HG02678 (cell line): ENCODE measurements around the gene ARID4B.
"Not testable (repeated sequence)": the region's sequence is repeated elsewhere in the genome, so short reads cannot be mapped to it uniquely, and the experiment has no call there.

ENCODE experiments used
- ATAC-seq: cut with Tn5 transposase; IDR thresholded peaks from one replicate; pipeline ENCODE4 v1.9.1; 2021; ENCODE audit warnings: mild to moderate bottlenecking, moderate library complexity; ENCODE audit not compliant: unreplicated experiment

The ARID4B gene

GRCh38 chr1:235169986-235170385, 158.0 kb downstream of the ARID4B start:
- no peak for ATAC-seq

DNA sequence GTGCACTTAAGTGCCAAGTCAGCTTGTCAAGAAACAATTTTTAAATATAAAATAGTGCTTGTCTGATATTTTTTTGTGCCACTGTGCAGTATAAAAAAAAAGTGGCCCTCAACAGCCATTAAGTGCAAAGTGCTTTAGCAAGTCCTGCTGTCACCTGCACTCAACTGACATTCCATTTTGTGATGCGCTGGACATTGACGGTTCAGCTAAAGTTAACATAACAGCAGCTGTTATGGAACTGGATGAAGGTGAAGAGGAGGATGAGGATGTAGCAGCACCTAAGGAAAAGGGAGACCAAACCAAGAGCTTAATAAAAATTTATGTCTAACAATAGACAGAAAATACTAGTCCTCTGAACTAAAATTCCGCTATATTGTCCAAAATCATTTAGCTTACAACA, 159.6 kb downstream of the ARID4B start:
- no peak for ATAC-seq

- no peak for ATAC-seq
These were observed 166.2 kb downstream of the ARID4B start for GRCh38 chr1:235161685-235162327.

GRCh38 chr1:235160957-235161684, 166.9 kb downstream of the ARID4B start, which contains the start of gene RBM34:
RBM34 (minus strand) TSS chr1:235161250; CDS start chr1:235161226, 24 bp downstream.
- peak; percentile 95 for ATAC-seq

DNA sequence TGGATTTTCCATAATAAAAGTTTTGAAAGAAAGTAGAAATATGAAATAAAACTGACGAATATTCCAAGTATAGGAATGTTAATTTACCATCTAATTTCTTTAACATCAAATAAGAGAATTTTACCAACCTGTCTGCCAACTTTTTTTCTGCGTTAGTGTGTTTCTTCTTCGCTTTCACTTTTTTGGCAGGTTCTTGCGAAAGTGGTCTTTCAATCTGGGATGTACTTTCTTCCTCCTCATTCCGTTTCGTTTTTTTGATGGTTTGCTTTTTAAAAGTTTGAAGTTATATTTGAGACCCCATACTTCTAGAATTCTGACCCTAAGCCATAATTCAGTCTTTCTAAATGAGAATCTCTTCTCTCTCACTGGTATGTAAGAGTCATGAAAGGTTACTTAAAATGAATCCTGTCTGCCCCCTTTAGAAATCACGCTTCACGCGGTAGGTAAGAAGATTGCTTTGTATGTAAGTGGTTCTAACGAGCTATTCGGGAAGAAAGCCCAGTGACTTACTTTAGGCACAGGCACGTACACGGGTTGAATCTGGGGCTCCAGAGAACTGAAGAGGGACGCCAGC, 167.5 kb downstream of the ARID4B start:
- peak; percentile 35 for ATAC-seq

DNA sequence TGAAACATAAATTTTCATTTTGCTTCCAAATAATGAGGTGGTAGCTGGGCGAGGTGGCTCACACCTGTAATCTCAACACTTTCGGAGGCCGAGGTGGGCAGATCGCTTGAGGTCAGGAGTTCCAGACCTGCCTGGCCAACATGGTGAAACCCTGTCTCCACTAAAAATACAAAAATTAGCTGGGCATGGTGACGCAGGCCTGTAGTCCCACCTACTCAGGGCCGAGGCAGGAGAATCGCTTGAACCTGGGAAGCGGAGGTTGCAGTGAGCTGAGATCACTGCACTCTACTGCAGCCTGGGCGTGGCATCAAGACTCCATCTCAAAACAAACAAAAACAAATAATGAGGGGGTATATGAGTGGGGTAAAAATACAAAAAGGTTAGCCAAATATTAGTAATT, 168.0 kb downstream of the ARID4B start:
- ATAC-seq, result not testable (repeated sequence)

- ATAC-seq, result not testable (repeated sequence)
These were observed 168.7 kb downstream of the ARID4B start for GRCh38 chr1:235159284-235159683.

GRCh38 chr1:235158680-235159079, 169.3 kb downstream of the ARID4B start:
- ATAC-seq, result no peak

GRCh38 chr1:235157150-235157549, 170.8 kb downstream of the ARID4B start:
- no peak for ATAC-seq

GRCh38 chr1:235156740-235157139, 171.2 kb downstream of the ARID4B start:
- ATAC-seq, result no peak

GRCh38 chr1:235156265-235156664, 171.7 kb downstream of the ARID4B start:
- ATAC-seq, result no peak

DNA sequence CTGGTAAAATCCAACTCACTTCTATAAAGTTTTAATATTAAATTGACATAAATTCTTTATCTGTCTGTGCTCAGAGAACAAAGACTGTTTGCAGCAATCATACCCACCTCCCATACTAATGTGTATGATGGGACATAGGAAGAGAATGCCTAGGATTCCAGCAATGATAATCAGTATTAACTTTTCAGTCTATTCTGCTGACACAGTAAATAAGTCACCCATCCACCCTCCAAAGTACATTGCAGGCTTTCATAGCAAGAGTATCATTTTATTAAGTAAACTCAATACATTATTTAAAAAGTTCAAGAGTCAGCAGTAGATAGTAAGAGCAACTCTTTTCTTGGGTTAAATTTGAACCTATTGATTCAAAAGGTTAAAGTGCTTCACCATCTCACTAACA, 175.7 kb downstream of the ARID4B start:
- ATAC-seq, result no peak

DNA sequence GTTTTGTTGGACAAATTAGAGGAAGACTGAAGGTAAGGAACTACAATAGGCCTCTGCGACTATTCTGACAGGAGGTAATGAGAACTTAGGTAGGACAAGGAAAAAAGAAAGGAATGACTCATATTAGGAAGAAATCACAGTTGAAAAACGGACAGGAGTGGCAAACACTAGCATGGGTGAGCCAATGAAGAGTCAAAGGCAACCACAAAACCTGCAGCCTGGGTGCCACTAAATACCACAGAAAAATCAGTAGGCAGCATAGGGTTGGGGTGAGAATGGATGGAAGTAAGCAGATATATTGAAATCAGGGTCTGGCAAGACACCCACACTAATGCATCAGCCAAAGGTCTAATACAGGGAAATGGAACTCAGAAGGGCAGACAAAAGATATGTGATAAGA, 176.9 kb downstream of the ARID4B start:
- ATAC-seq, result no peak

- ATAC-seq, result no peak
These were observed 178.2 kb downstream of the ARID4B start for GRCh38 chr1:235149824-235150223.

GRCh38 chr1:235147269-235147668, 180.7 kb downstream of the ARID4B start:
- no peak for ATAC-seq

DNA sequence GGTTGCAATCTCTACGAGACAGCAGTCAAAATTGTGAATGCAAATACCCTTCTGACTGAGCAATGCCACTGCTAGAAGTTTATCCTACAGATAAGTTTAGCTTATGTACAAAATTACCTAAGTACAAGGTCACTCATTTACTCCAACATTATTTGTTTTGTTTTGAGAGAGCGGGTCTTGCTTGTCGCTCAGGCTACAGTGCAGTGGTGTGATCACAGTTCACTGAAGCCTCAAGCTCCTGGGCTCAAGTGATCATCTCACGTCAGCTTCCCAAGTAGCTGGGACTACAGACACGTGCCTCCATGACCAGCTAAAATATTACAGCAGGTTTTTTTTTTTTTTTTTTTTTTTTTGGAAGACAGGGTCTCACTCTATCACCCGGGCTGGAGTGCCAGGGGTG, 182.3 kb downstream of the ARID4B start:
- ATAC-seq, result no peak

DNA sequence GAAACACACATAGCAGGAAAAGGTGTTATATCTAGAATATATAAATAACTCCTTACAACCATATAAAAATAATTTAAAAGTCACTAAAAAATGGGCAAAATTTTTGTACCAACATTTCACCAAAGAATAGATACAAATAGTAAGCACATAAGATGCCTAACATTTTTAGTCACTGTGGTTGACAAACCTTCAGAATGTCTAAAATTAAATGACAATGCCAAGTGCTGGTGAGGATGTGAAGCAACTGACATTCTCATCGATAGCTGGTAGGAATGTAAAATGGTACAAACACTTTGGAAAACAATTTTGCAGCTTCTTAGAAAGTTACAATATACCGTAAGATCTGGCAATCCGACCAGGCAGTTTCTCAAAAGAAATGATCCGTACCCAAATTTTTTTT, 185.0 kb downstream of the ARID4B start:
- ATAC-seq, result no peak

DNA sequence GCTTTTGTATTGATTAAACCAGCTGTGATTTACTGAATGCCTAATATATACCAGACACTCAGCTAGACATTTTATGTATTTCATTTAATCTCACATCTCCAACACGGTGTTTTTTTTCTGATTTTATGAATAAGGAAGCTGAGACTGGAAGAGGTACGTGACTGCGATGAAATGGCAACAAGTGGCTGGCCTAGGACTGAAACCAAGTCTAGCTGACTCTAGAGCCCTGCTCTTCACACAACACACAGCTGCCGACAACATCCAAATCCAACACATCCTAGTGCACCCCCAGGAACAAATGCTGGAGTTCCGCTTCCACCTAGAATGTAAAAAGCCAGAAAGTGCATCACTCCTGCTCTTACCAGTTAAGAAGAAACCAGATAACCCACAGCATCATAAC, 188.7 kb downstream of the ARID4B start:
- no peak for ATAC-seq

- ATAC-seq, result no peak
These were observed 189.2 kb downstream of the ARID4B start for GRCh38 chr1:235138821-235139220.

DNA sequence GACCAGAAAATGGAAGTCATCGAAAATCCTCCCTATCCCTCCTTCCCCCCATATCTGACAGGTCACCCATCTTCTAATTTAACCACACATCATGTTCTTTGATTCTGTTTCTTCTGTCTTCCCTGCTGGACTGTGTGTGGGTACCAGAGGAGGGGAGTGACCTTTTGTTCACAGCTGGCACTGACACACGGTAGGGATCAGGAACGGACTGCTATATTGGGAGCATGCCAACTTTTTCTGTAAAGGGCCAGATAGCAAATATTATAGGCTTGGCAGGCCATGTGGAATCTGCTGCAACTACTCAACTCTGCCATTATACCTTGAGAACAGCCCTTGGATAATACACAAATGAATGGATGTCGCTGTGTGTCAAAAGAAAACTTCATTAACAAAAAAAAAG, 191.9 kb downstream of the ARID4B start:
- no peak for ATAC-seq

DNA sequence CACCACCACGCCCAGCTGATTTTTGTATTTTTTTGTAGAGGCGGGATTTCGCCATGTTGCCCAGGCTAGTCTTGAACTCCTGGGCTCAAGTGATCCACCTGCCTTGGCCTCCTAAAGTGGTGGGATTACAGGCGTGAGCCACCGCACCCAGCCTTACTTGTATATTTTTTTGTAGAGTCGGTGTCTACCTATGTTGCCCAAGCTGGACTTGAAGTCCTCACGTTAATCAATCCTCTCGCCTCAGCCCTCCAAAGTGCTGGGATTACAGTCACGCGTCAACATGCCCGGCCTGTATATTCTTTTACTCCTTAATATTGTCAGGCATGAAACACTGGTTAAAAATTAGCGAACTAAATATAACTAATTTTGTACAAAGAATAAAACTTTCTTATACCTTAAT, 193.8 kb downstream of the ARID4B start:
- ATAC-seq, result no peak

DNA sequence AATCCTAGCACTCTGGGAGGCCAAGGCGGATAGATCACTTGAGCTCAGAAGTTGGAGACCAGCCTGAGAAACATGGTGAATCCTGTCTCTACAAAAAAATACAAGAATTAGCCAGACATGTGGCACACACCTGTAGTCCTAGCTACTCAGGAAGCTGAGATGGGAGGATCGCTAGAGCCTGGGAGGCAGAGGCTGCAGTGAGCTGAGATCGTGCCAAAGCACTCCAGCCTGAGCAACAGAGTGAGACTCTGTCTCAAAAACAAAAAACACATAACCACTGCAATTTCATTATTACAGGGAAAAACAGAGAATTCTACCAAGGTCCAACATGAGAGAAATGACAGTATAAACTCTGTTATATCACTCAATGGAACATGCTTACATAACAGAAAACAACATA, 194.9 kb downstream of the ARID4B start:
- ATAC-seq, result no peak
